Measurements from ENCODE around the gene BAG5.

The BAG5 gene

GRCh38 chr14:103547455-103547940 lies 15.0 kb downstream of the BAG5 start:
- in situ Hi-C loops (cut with HindIII; ENCODE audit: low sequenced_read_pairs), result no loop called here

- in situ Hi-C loops (cut with HindIII; ENCODE audit: low sequenced_read_pairs), result no loop called here
These were observed 15.6 kb downstream of the BAG5 start for GRCh38 chr14:103546652-103547454.

- in situ Hi-C loops (cut with HindIII; ENCODE audit: low sequenced_read_pairs), result no loop called here
These were observed 16.4 kb downstream of the BAG5 start for GRCh38 chr14:103545915-103546651.

- in situ Hi-C loops (cut with HindIII; ENCODE audit: low sequenced_read_pairs), result no loop called here
These were observed 17.1 kb downstream of the BAG5 start for GRCh38 chr14:103545219-103545914.

GRCh38 chr14:103544388-103545218 lies 17.9 kb downstream of the BAG5 start:
- in situ Hi-C loops (cut with HindIII; ENCODE audit: low sequenced_read_pairs), result no loop called here

- in situ Hi-C loops (cut with HindIII; ENCODE audit: low sequenced_read_pairs), result no loop called here
These were observed 18.6 kb downstream of the BAG5 start for GRCh38 chr14:103543721-103544387.

GRCh38 chr14:103543140-103543539 lies 19.3 kb downstream of the BAG5 start:
- in situ Hi-C loops (cut with HindIII; ENCODE audit: low sequenced_read_pairs), result no loop called here

- in situ Hi-C loops (cut with HindIII; ENCODE audit: low sequenced_read_pairs), result no loop called here
These were observed 19.8 kb downstream of the BAG5 start for GRCh38 chr14:103542605-103543088.

- in situ Hi-C loops (cut with HindIII; ENCODE audit: low sequenced_read_pairs), result no loop called here
These were observed 20.5 kb downstream of the BAG5 start for GRCh38 chr14:103541709-103542604.

GRCh38 chr14:103540821-103541708 lies 21.4 kb downstream of the BAG5 start:
- in situ Hi-C loops (cut with HindIII; ENCODE audit: low sequenced_read_pairs), result no loop called here

GRCh38 chr14:103539056-103539825 lies 23.2 kb downstream of the BAG5 start:
- in situ Hi-C loops (cut with HindIII; ENCODE audit: low sequenced_read_pairs), result no loop called here

GRCh38 chr14:103538291-103539055 lies 24.0 kb downstream of the BAG5 start:
- in situ Hi-C loops (cut with HindIII; ENCODE audit: low sequenced_read_pairs), result no loop called here

- in situ Hi-C loops (cut with HindIII; ENCODE audit: low sequenced_read_pairs), result no loop called here
These were observed 25.1 kb downstream of the BAG5 start for GRCh38 chr14:103537175-103537990.

- in situ Hi-C loops (cut with HindIII; ENCODE audit: low sequenced_read_pairs), result no loop called here
These were observed 25.8 kb downstream of the BAG5 start for GRCh38 chr14:103536693-103537092.

- in situ Hi-C loops (cut with HindIII; ENCODE audit: low sequenced_read_pairs), result no loop called here
These were observed 26.4 kb downstream of the BAG5 start for GRCh38 chr14:103535891-103536565.
